Left lobe of liver (tissue), 2 donors: ENCODE measurements around the gene OR6P1. TPM values are rescaled to one million over a fixed set of nuclear protein-coding genes. Genes with fewer than 3 reads are reported as not detected.

ENCODE experiments used
- ATAC-seq: fragments of 200-7000 bp; cut with Tn5 transposase; one replicate; pipeline ENCODE4 v1.9.1; 2020; ENCODE audit warnings: mild to moderate bottlenecking, moderate library complexity
- DNase-seq: peaks from one replicate; pipeline ENCODE4 v3.0.0-alpha.2; 2020; ENCODE audit warnings: low spot score
- total RNA-seq: library from RNA; stranded (reverse); gene quantifications from one replicate; pipeline ENCODE4 v1.2.1, GENCODE V29; 2021
- donor health status: DM: no; HTN: no; CAD: no; lungs with moderate emphysema.
- donor health status: DM: no; HTN: yes; CAD: no.

The OR6P1 gene
- total RNA-seq, 1 donor from 2014 or later, result not detected

GRCh38 chr1:158520021-158520420 lies 50.4 kb downstream of the OR6P1 start:
- no peak for DNase-seq
- no peak for ATAC-seq

- DNase-seq (no peak), ATAC-seq (no peak)
Measured at GRCh38 chr1:158516966-158517365, 53.4 kb downstream of the OR6P1 start.

Other genes with a start within 250 kb of the OR6P1 start
- gene CD1B, start 239.0 kb downstream of the OR6P1 start, total RNA-seq, result not detected
- not detected for gene CD1E, start 216.7 kb downstream of the OR6P1 start, total RNA-seq
- gene OR10T2, start 171.1 kb downstream of the OR6P1 start, total RNA-seq, result not detected
- not detected for gene OR10K2, start 144.3 kb downstream of the OR6P1 start, total RNA-seq
- not detected for gene OR10K1, start 108.7 kb downstream of the OR6P1 start, total RNA-seq
- not detected for gene OR10R2, start 98.4 kb downstream of the OR6P1 start, total RNA-seq
- gene OR6Y1, start 16.2 kb downstream of the OR6P1 start, total RNA-seq, result not detected
- gene OR10X1, start 9.3 kb upstream of the OR6P1 start, total RNA-seq, result not detected
- not detected for gene OR10Z1, start 34.7 kb upstream of the OR6P1 start, total RNA-seq
- 0.88 TPM for gene SPTA1, start 116.1 kb upstream of the OR6P1 start, total RNA-seq
- gene OR6K2, start 130.1 kb upstream of the OR6P1 start, total RNA-seq, result not detected
- gene OR6K3, start 150.1 kb upstream of the OR6P1 start, total RNA-seq, result not detected
- not detected for gene OR6K6, start 184.1 kb upstream of the OR6P1 start, total RNA-seq
- not detected for gene OR6N1, start 201.6 kb upstream of the OR6P1 start, total RNA-seq
- not detected for gene OR6N2, start 210.6 kb upstream of the OR6P1 start, total RNA-seq